K562 treated with DMSO at 1 percent for 48 hours (cell line): Measurements from ENCODE around the gene TPM3. TPM values are rescaled to one million over a fixed set of nuclear protein-coding genes. Genes with fewer than 3 reads are reported as not detected.

Experiments used
- total RNA-seq: library from RNA; unstranded; fragments of 300-600 nt; gene quantifications from 2 replicates; pipeline ENCODE4 v1.2.3, GENCODE V29; 2022; ENCODE audit warnings: low replicate concordance; ENCODE audit errors: extremely low read depth

The TPM3 gene
- total RNA-seq, result 253 TPM in 1 of 2 replicates, not detected in the other

DNA sequence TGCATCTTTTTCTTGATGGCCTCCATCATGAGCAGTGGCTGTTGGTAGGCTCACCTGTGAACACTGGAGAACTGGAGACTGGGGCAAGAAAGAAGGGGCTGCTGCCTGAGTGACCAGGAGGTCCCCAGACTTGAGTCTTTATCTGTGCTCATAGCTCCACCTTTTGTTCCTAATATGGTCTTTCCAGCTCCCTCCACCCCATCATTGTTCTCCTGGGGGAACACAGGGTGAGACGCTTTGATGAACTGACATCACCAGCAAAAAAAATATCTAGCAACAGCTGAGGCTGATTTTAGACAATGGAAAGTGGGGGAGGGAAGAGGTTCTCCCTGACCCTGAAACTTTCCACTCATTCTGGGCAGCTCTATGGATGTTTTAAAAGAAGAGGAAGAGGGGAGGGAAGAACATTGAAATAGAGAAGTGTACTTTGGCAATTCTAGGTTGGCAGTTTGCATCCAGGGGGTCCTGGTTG lies at the start of gene TPM3:
Gene TPM3, minus strand, starts transcription at position 111 of the 472 bp plus-strand sequence. Its CDS starts 82 bp downstream, at position 29.

GRCh38 chr1:154220071-154220969 lies 28.4 kb upstream of the TPM3 start, which contains the start of gene UBAP2L:
UBAP2L (plus strand) TSS chr1:154220955; CDS start chr1:154225124, 4,169 bp downstream.

DNA sequence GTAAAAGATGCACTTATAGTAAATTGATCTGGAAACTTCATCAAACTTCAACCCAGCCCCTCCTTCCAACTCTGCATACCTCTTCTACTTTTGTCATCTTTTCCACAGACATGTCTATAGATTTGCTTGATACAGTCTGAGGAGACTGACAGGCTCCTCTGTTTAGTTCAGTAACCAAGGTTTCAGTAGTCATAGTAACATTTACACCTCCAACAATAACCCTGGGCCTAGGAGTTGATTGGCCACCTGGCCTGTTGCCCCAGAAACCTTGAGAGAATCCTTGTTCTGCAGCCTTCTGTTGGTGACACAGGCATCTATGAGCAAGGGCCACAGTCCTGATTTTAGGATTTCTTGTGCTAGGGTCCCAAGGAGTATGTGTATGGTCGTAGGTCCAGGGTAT lies 14.3 kb upstream of the TPM3 start, which contains the start of gene CFAP141:
Gene CFAP141, minus strand, starts transcription at position 138 of the 400 bp plus-strand sequence. Its CDS starts 26 bp downstream, at position 112.

GRCh38 chr1:154154534-154155191 lies 37.2 kb downstream of the TPM3 start, which contains the start of gene NUP210L:
NUP210L (minus strand) TSS chr1:154155073.

Other genes with a start within 250 kb of the TPM3 start
- not detected in 2 replicates for gene DENND4B, start 245.4 kb downstream of the TPM3 start, total RNA-seq
- gene CRTC2, start 233.5 kb downstream of the TPM3 start, total RNA-seq, result not detected in 2 replicates
- gene SLC39A1, start 228.6 kb downstream of the TPM3 start, total RNA-seq, result not detected in 2 replicates
- not detected in 2 replicates for gene CREB3L4, start 224.2 kb downstream of the TPM3 start, total RNA-seq
- gene JTB, start 214.4 kb downstream of the TPM3 start, total RNA-seq, result not detected in 2 replicates
- not detected in 2 replicates for gene RAB13, start 205.8 kb downstream of the TPM3 start, total RNA-seq
- not detected in 2 replicates for gene RPS27, start 201.3 kb downstream of the TPM3 start, total RNA-seq
- gene NUP210L, start 37.0 kb downstream of the TPM3 start, total RNA-seq, result not detected in 2 replicates
- not detected in 2 replicates for gene CFAP141, start 14.2 kb upstream of the TPM3 start, total RNA-seq
- not detected in 2 replicates for gene UBAP2L, start 28.9 kb upstream of the TPM3 start, total RNA-seq
- not detected in 2 replicates for gene HAX1, start 80.5 kb upstream of the TPM3 start, total RNA-seq
- not detected in 2 replicates for gene AQP10, start 129.0 kb upstream of the TPM3 start, total RNA-seq
- not detected in 2 replicates for gene ATP8B2, start 133.4 kb upstream of the TPM3 start, total RNA-seq
- not detected in 2 replicates for gene IL6R, start 213.2 kb upstream of the TPM3 start, total RNA-seq